Tibial nerve (tissue), 4 donors: ENCODE measurements around the gene NCK1.

Experiments
- CTCF ChIP-seq, 5 experiments: fragments of 200-600 bp in 3 of 5; fragments of 450-650 bp in 2 of 5; sonication (generic) in 3 of 5; IDR thresholded peaks; one replicate each; pipeline ENCODE4 v1.5.1; 2016 to 2019; ENCODE audit warnings: antibody characterized with exemption in 5 of 5, mild to moderate bottlenecking in 3 of 5, moderate library complexity in 2 of 5
- EP300 ChIP-seq, 2 donors: sonication (generic); formaldehyde crosslinking; IDR thresholded peaks; one replicate each; pipeline ENCODE4 v1.6.1; 2017; ENCODE audit warnings: antibody characterized with exemption in 2 of 2, mild to moderate bottlenecking in 1 of 2
- POLR2A ChIP-seq, 2 donors: fragments of 450-650 bp; IDR thresholded peaks; one replicate each; pipeline ENCODE4 v1.6.1; 2017; ENCODE audit warnings: antibody characterized with exemption in 2 of 2, mild to moderate bottlenecking in 2 of 2, moderate library complexity in 2 of 2

- TF ChIP-seq CTCF (IDR thresholded peaks at IDR 0.05) (no peak), EP300 (IDR thresholded peaks at IDR 0.05) (no peak), POLR2A (IDR thresholded peaks at IDR 0.05) (no peak)
Observed at GRCh38 chr3:136937851-136938250, 75.8 kb downstream of the NCK1 start.
